HepG2 (cell line): Measurements from ENCODE around the gene LRRC40. TPM values are rescaled to one million over a fixed set of nuclear protein-coding genes. Genes with fewer than 3 reads are reported as not detected.

Experiments
- AGO1 ChIP-seq: fragments of 200-400 bp; formaldehyde crosslinking; IDR thresholded peaks from 2 replicates; pipeline ENCODE4 v1.6.1; 2017; ENCODE audit warnings: mild to moderate bottlenecking, low read depth, low read length, moderate library complexity; ENCODE audit not compliant: poor library complexity, severe bottlenecking
- BCL3 ChIP-seq: sonication (generic); formaldehyde crosslinking; IDR thresholded peaks from 2 replicates; pipeline ENCODE4 v1.5.1; 2020; ENCODE audit warnings: mild to moderate bottlenecking, missing genetic modification reagents, moderate library complexity
- ETV6 ChIP-seq: sonication (generic); formaldehyde crosslinking; conservative IDR thresholded peaks from 2 replicates; pipeline ENCODE4 v1.4.0; 2020; ENCODE audit warnings: missing genetic modification reagents
- KLF16 ChIP-seq, 2 experiments: sonication (generic) in 1 of 2; formaldehyde crosslinking in 1 of 2; IDR thresholded peaks; 2 replicates each; pipeline versions ENCODE4 v1.6.1 to v1.8.0; 2016 to 2023; ENCODE audit warnings: missing genetic modification reagents in 2 of 2, missing compliant biosample characterization in 1 of 2
- KMT2A ChIP-seq: sonication (generic); formaldehyde crosslinking; IDR thresholded peaks from 2 replicates; pipeline ENCODE4 v1.4.0; 2020; ENCODE audit warnings: missing genetic modification reagents
- MLLT10 ChIP-seq: sonication (generic); formaldehyde crosslinking; IDR thresholded peaks from 2 replicates; pipeline ENCODE4 v1.4.0; 2020; ENCODE audit warnings: missing genetic modification reagents
- NRL ChIP-seq: sonication (generic); formaldehyde crosslinking; IDR thresholded peaks from 2 replicates; pipeline ENCODE4 v1.5.0; 2020; ENCODE audit warnings: missing genetic modification reagents, mild to moderate bottlenecking, moderate library complexity, borderline replicate concordance
- PHF8 ChIP-seq: sonication (generic); formaldehyde crosslinking; IDR thresholded peaks from 2 replicates; pipeline ENCODE4 v1.5.0; 2020; ENCODE audit warnings: missing genetic modification reagents
- RFX3 ChIP-seq: IDR thresholded peaks from 2 replicates; pipeline ENCODE4 v1.6.1; 2016; ENCODE audit warnings: missing biosample characterization, missing genetic modification reagents
- SIN3A ChIP-seq: IDR thresholded peaks from 2 replicates; pipeline ENCODE4 v1.6.1; 2011; ENCODE audit warnings: low read depth, mild to moderate bottlenecking, control low read depth, low read length, borderline replicate concordance
- THAP11 ChIP-seq: IDR thresholded peaks from 2 replicates; pipeline ENCODE4 v1.6.1; 2016; ENCODE audit warnings: missing biosample characterization, missing genetic modification reagents
- YY1 ChIP-seq: IDR thresholded peaks from 2 replicates; pipeline ENCODE4 v1.6.1; 2011; ENCODE audit warnings: low read length, low read depth, moderate library complexity, mild to moderate bottlenecking; ENCODE audit not compliant: insufficient read depth, insufficient replicate concordance
- ZBTB3 ChIP-seq: sonication (generic); formaldehyde crosslinking; IDR thresholded peaks from 2 replicates; pipeline ENCODE4 v1.4.0; 2020; ENCODE audit warnings: low read depth, mild to moderate bottlenecking, moderate library complexity, missing genetic modification reagents, borderline replicate concordance
- ZFY ChIP-seq: sonication (generic); formaldehyde crosslinking; IDR thresholded peaks from 2 replicates; pipeline ENCODE4 v1.4.0; 2020; ENCODE audit warnings: missing genetic modification reagents
- ZNF367 ChIP-seq: sonication (generic); formaldehyde crosslinking; IDR thresholded peaks from 2 replicates; pipeline ENCODE4 v1.4.0; 2020; ENCODE audit warnings: missing genetic modification reagents, borderline replicate concordance
- ZNF709 ChIP-seq: sonication (generic); formaldehyde crosslinking; IDR thresholded peaks from 2 replicates; pipeline ENCODE4 v1.5.0; 2020; ENCODE audit warnings: mild to moderate bottlenecking, missing genetic modification reagents
- polyA plus RNA-seq, 8 experiments: library from polyadenylated mRNA; depleted of rRNA in 3 of 8; stranded (reverse) in 7 of 8; unstranded in 1 of 8; fragments of >200 nt; fragmentation: Illumina TruSeq in 4 of 8; extraction: Trizol in 4 of 8; gene quantifications; 2 replicates each; pipeline versions ENCODE4 v1.2.1 to v1.2.3, GENCODE V29; 2011 to 2016; ENCODE audit warnings: low read depth in 4 of 8, missing spikeins in 1 of 8, mixed read lengths in 1 of 8; ENCODE audit not compliant: insufficient read depth in 1 of 8
- total RNA-seq, 5 experiments: library from RNA; depleted of rRNA; stranded (reverse); fragments of >200 nt; fragmentation: Illumina TruSeq; extraction: Trizol; gene quantifications; 2 replicates each; pipeline ENCODE4 v1.2.3, GENCODE V29; 2016; ENCODE audit warnings: low read depth in 1 of 5
- TF ChIP-seq, protein P1 (sequence below): sonication (generic); formaldehyde crosslinking; conservative IDR thresholded peaks from 2 replicates; pipeline ENCODE4 v1.5.0; 2020; ENCODE audit warnings: missing genetic modification reagents
- TF ChIP-seq, protein P2 (sequence below): sonication (generic); formaldehyde crosslinking; IDR thresholded peaks from 2 replicates; pipeline ENCODE4 v1.5.1; 2020; ENCODE audit warnings: mild to moderate bottlenecking, missing genetic modification reagents, borderline replicate concordance

Gene LRRC40
- total and polyA plus RNA-seq, 2 of the 13 experiments (the other 11 are each of a cell fraction or from before 2014, with no cell fraction given): 10.3 to 32.7 TPM

GRCh38 chr1:70205434-70206118 lies at the start of gene LRRC40 (continued):
- TF ChIP-seq RFX3 (CRISPR knock-in tag) (no peak), ZBTB3 (no peak), MLLT10 (CRISPR knock-in tag) (no peak), PHF8 (CRISPR knock-in tag) (peak; percentile 96), KMT2A (peak; percentile 99), YY1 (peak; percentile 76), NRL (CRISPR knock-in tag) (peak; percentile 93), ZFY (CRISPR knock-in tag) (peak; percentile 99), AGO1 (peak; percentile 67), ZNF709 (peak; percentile 58), SIN3A (peak; percentile 94; the same call in 1 of the 2 replicates), BCL3 (CRISPR knock-in tag) (no peak), ZNF367 (CRISPR knock-in tag) (no peak), ETV6 (peak; percentile 81; the same call in 1 of the 2 replicates), THAP11 (peak; percentile 95), KLF16 (CRISPR knock-in tag; IDR thresholded peaks at IDR 0.05) (peak in 1 of 2 experiments; percentile 80; a peak in 1 of 4 replicates)
- TF ChIP-seq, protein P1, sequence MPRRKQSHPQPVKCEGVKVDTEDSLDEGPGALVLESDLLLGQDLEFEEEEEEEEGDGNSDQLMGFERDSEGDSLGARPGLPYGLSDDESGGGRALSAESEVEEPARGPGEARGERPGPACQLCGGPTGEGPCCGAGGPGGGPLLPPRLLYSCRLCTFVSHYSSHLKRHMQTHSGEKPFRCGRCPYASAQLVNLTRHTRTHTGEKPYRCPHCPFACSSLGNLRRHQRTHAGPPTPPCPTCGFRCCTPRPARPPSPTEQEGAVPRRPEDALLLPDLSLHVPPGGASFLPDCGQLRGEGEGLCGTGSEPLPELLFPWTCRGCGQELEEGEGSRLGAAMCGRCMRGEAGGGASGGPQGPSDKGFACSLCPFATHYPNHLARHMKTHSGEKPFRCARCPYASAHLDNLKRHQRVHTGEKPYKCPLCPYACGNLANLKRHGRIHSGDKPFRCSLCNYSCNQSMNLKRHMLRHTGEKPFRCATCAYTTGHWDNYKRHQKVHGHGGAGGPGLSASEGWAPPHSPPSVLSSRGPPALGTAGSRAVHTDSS (CRISPR knock-in tag): no peak
- TF ChIP-seq, protein P2, sequence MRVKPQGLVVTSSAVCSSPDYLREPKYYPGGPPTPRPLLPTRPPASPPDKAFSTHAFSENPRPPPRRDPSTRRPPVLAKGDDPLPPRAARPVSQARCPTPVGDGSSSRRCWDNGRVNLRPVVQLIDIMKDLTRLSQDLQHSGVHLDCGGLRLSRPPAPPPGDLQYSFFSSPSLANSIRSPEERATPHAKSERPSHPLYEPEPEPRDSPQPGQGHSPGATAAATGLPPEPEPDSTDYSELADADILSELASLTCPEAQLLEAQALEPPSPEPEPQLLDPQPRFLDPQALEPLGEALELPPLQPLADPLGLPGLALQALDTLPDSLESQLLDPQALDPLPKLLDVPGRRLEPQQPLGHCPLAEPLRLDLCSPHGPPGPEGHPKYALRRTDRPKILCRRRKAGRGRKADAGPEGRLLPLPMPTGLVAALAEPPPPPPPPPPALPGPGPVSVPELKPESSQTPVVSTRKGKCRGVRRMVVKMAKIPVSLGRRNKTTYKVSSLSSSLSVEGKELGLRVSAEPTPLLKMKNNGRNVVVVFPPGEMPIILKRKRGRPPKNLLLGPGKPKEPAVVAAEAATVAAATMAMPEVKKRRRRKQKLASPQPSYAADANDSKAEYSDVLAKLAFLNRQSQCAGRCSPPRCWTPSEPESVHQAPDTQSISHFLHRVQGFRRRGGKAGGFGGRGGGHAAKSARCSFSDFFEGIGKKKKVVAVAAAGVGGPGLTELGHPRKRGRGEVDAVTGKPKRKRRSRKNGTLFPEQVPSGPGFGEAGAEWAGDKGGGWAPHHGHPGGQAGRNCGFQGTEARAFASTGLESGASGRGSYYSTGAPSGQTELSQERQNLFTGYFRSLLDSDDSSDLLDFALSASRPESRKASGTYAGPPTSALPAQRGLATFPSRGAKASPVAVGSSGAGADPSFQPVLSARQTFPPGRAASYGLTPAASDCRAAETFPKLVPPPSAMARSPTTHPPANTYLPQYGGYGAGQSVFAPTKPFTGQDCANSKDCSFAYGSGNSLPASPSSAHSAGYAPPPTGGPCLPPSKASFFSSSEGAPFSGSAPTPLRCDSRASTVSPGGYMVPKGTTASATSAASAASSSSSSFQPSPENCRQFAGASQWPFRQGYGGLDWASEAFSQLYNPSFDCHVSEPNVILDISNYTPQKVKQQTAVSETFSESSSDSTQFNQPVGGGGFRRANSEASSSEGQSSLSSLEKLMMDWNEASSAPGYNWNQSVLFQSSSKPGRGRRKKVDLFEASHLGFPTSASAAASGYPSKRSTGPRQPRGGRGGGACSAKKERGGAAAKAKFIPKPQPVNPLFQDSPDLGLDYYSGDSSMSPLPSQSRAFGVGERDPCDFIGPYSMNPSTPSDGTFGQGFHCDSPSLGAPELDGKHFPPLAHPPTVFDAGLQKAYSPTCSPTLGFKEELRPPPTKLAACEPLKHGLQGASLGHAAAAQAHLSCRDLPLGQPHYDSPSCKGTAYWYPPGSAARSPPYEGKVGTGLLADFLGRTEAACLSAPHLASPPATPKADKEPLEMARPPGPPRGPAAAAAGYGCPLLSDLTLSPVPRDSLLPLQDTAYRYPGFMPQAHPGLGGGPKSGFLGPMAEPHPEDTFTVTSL (CRISPR knock-in tag): no peak
